ENCODE data around the gene MND1.
"Not testable (repeated sequence)": the region's sequence is repeated elsewhere in the genome, so short reads cannot be mapped to it uniquely, and the experiment has no call there.

The MND1 gene

GRCh38 chr4:153407906-153408305, 63.4 kb downstream of the MND1 start:
- no peak for DNase-seq

GRCh38 chr4:153408932-153409331, 64.4 kb downstream of the MND1 start:
- DNase-seq: no peak

- peak; percentile 78 for DNase-seq
Measured at GRCh38 chr4:153409412-153409811, 64.9 kb downstream of the MND1 start.

- DNase-seq: peak; percentile 29
Measured at GRCh38 chr4:153409924-153410501, 65.5 kb downstream of the MND1 start.

GRCh38 chr4:153413842-153414241, 69.4 kb downstream of the MND1 start:
- peak; percentile 46 for DNase-seq

- DNase-seq: not testable (repeated sequence)
Measured at GRCh38 chr4:153416456-153416855, 72.0 kb downstream of the MND1 start.

GRCh38 chr4:153418121-153418520, 73.6 kb downstream of the MND1 start:
- no peak for DNase-seq

- DNase-seq: peak; percentile 49
Measured at GRCh38 chr4:153418558-153418957, 74.1 kb downstream of the MND1 start.

GRCh38 chr4:153419029-153419428, 74.5 kb downstream of the MND1 start:
- no peak for DNase-seq

GRCh38 chr4:153419673-153420278, 75.3 kb downstream of the MND1 start:
- no peak for DNase-seq

- DNase-seq: peak; percentile 58
Measured at GRCh38 chr4:153420361-153420760, 75.9 kb downstream of the MND1 start.

- no peak for DNase-seq
Measured at GRCh38 chr4:153421941-153422340, 77.5 kb downstream of the MND1 start.

- DNase-seq: no peak
Measured at GRCh38 chr4:153426207-153426885, 81.9 kb downstream of the MND1 start.

GRCh38 chr4:153427363-153428071, 83.0 kb downstream of the MND1 start:
- peak; percentile 87 for DNase-seq

GRCh38 chr4:153428941-153429475, 84.5 kb downstream of the MND1 start:
- DNase-seq: no peak

GRCh38 chr4:153432965-153433753, 88.7 kb downstream of the MND1 start:
- DNase-seq: peak; percentile 90

GRCh38 chr4:153433754-153434105, 89.2 kb downstream of the MND1 start:
- DNase-seq: no peak

- no peak for DNase-seq
Measured at GRCh38 chr4:153434190-153434589, 89.7 kb downstream of the MND1 start.

- DNase-seq: no peak
Measured at GRCh38 chr4:153438916-153439756, 94.6 kb downstream of the MND1 start.

- DNase-seq: no peak
Measured at GRCh38 chr4:153439831-153440230, 95.3 kb downstream of the MND1 start.

- DNase-seq: no peak
Measured at GRCh38 chr4:153440475-153440874, 96.0 kb downstream of the MND1 start.

All from fibroblast of upper back skin (primary cell).